ENCODE measurements around the gene NCAM1.

NCAM1 gene

DNA sequence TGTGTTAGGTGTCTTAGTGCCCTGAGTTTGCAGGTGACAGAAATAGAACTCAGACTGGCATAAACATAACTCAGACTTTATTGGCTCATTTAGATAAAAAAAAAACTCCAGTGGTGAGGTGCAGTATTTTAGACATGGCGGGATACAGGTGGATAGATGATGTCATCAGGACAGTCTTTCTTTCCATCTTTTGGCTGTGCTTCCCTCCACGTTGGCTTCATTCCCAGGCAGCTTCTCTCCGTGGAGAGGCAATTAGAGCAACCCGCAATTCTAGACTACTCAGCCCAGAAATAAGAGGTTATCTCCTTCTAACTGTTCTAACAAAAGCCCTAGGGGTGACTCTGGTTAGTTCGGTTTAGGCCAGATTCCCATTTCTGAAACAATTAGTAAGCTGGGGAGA is 40.5 kb downstream of the NCAM1 start:
- H3K27ac ChIP-seq: no peak overlapping the region
- TF ChIP-seq ZFX (IDR thresholded peaks at IDR 0.05): no peak

GRCh38 chr11:113006896-113007445 is 45.8 kb downstream of the NCAM1 start:
- no peak for TF ChIP-seq ZFX (IDR thresholded peaks at IDR 0.05)
- TF ChIP-seq, protein P1, sequence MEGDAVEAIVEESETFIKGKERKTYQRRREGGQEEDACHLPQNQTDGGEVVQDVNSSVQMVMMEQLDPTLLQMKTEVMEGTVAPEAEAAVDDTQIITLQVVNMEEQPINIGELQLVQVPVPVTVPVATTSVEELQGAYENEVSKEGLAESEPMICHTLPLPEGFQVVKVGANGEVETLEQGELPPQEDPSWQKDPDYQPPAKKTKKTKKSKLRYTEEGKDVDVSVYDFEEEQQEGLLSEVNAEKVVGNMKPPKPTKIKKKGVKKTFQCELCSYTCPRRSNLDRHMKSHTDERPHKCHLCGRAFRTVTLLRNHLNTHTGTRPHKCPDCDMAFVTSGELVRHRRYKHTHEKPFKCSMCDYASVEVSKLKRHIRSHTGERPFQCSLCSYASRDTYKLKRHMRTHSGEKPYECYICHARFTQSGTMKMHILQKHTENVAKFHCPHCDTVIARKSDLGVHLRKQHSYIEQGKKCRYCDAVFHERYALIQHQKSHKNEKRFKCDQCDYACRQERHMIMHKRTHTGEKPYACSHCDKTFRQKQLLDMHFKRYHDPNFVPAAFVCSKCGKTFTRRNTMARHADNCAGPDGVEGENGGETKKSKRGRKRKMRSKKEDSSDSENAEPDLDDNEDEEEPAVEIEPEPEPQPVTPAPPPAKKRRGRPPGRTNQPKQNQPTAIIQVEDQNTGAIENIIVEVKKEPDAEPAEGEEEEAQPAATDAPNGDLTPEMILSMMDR (conservative IDR thresholded peaks at IDR 0.05): no peak
- H3K27ac ChIP-seq: no peak overlapping the region

DNA sequence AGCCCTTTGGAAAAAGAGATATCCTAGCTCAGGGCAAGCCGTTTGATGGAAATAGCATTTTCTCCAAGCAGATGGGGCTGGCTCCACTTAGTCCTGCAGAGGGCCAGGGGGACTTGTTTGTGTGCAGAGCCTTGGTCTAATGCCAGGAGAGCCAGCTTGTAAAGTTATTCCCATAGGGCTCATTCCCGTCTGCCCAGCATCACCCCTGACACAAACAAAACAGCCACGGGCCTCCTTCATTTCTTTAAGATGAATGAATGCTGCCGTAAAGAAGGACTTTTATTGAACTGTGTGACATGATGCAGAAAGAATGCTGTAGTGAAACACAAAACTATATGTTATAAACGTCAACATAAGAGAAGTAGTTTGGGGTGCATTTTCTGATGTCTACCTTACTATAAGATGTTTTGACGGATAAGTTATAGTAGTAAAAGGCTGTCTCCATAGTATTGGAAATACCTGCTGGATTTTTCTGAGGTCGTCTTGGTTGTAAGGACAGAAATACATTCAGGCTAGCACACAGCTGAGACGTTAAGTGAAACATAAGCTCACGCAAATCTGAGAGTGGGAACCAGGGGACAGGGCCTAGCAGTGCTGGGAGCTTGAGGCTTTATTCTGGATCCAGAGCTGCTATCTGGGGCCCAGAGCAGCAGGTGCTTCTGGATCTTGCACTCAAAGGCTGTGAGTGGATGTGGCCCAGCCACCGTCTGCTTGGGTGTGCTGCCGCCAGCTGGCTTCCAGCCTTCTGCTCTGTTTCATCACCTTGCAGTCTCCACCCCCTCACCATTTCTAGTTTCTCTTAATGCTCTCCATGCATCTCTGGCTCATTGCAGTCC is 53.3 kb downstream of the NCAM1 start:
- no peak overlapping the region for H3K27ac ChIP-seq
- TF ChIP-seq, protein P1 (conservative IDR thresholded peaks at IDR 0.05): no peak
- TF ChIP-seq ZFX (IDR thresholded peaks at IDR 0.05): no peak

DNA sequence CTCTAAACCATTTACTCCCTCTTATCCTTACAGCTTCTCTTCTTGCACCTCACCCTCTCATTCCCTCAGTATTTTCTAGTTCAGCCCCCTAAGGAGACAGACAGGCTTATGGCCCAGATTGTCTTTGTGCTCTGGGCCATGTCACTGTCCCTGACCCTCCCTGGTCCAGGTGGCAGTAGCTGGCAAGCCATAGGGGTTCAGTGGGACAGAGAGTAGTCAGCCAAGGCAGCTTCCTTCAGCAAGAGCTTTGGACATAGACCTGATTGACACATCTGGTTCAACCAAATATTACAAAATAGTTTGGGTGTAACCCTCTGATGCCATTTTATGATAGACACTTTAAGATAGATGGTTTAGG is 53.9 kb downstream of the NCAM1 start:
- no peak for TF ChIP-seq ZFX (IDR thresholded peaks at IDR 0.05)
- TF ChIP-seq, protein P1 (conservative IDR thresholded peaks at IDR 0.05): no peak

GRCh38 chr11:113016905-113017304 is 55.7 kb downstream of the NCAM1 start:
- no peak overlapping the region for H3K27ac ChIP-seq
- TF ChIP-seq, protein P1 (conservative IDR thresholded peaks at IDR 0.05): no peak
- no peak for TF ChIP-seq ZFX (IDR thresholded peaks at IDR 0.05)

More for the DNA sequence above, 53.9 kb downstream of the NCAM1 start:
- no peak overlapping the region for H3K27ac ChIP-seq

GRCh38 chr11:113018913-113019312 is 57.7 kb downstream of the NCAM1 start:
- no peak overlapping the region for H3K27ac ChIP-seq
- TF ChIP-seq, protein P1 (conservative IDR thresholded peaks at IDR 0.05): no peak
- no peak for TF ChIP-seq ZFX (IDR thresholded peaks at IDR 0.05)

GRCh38 chr11:113019711-113020110 is 58.5 kb downstream of the NCAM1 start:
- no peak for TF ChIP-seq ZFX (IDR thresholded peaks at IDR 0.05)
- TF ChIP-seq, protein P1 (conservative IDR thresholded peaks at IDR 0.05): no peak
- H3K27ac ChIP-seq: no peak overlapping the region
